IMR-90 (cell line): ENCODE results near the gene COA6. TPM values are rescaled to one million over a fixed set of nuclear protein-coding genes. Genes with fewer than 3 reads are reported as not detected.

Experiments
- ATAC-seq: fragments of 200-7000 bp; cut with Tn5 transposase; 2 replicates; pipeline ENCODE4 v1.9.1; 2020; ENCODE audit warnings: low read depth, mild to moderate bottlenecking, moderate library complexity
- BruUV-seq: library from RNA; stranded (reverse); fragments of 400-500 nt; replicated peaks from 2 replicates; lab custom pipeline; 2021; lab: Mats Ljungman, UMichigan
- CTCF ChIA-PET: fragments of 300-600 bp; formaldehyde crosslinking; extraction: SDS; loops from one replicate; lab custom pipeline; 2021; ENCODE audit warnings: antibody characterized with exemption; lab: Yijun Ruan, JAX
- POLR2A ChIA-PET: fragments of 300-600 bp; sonication (Branson Sonifier 250); formaldehyde crosslinking; loops from one replicate; lab custom pipeline; 2022; ENCODE audit warnings: antibody characterized with exemption; ENCODE audit not compliant: unreplicated experiment; lab: Charles Lee
- DNase-seq: peaks from one replicate; pipeline ENCODE4 v3.0.0; 2013
- H2AFZ ChIP-seq: replicated peaks from 2 replicates; pipeline ENCODE3; 2013; ENCODE audit warnings: low read length, mild to moderate bottlenecking; ENCODE audit not compliant: poor library complexity
- H2AK5ac ChIP-seq: 2 replicates; pipeline ENCODE4 v1.6.1; 2013; ENCODE audit warnings: low read depth, low read length, inconsistent platforms
- H2AK9ac ChIP-seq: replicated peaks from 2 replicates; pipeline ENCODE3; 2013; ENCODE audit warnings: mild to moderate bottlenecking, low read depth, low read length, moderate library complexity; ENCODE audit not compliant: poor library complexity
- H2BK120ac ChIP-seq: 2 replicates; pipeline ENCODE4 v1.6.1; 2013; ENCODE audit warnings: low read depth, low read length, inconsistent platforms
- H2BK15ac ChIP-seq: 3 replicates; pipeline ENCODE4 v1.6.1; 2013; ENCODE audit warnings: low read depth, low read length, inconsistent platforms
- H2BK20ac ChIP-seq: 2 replicates; pipeline ENCODE4 v1.6.1; 2013; ENCODE audit warnings: low read depth, mild to moderate bottlenecking, inconsistent platforms, low read length, moderate library complexity
- H2BK5ac ChIP-seq: 2 replicates; pipeline ENCODE4 v1.6.1; 2013; ENCODE audit warnings: mild to moderate bottlenecking, low read depth, low read length, inconsistent platforms; ENCODE audit not compliant: poor library complexity, severe bottlenecking
- H3K14ac ChIP-seq: replicated peaks from 2 replicates; pipeline ENCODE4 v1.6.1; 2013; ENCODE audit warnings: low read depth, low read length, inconsistent platforms
- H3K18ac ChIP-seq: 2 replicates; pipeline ENCODE4 v1.6.1; 2013; ENCODE audit warnings: low read depth, low read length, control low read depth
- H3K23ac ChIP-seq: 2 replicates; pipeline ENCODE4 v1.6.1; 2013; ENCODE audit warnings: low read depth, low read length, inconsistent platforms
- H3K27ac ChIP-seq: 2 replicates; pipeline ENCODE4 v1.5.1; 2013; ENCODE audit warnings: mild to moderate bottlenecking, control low read depth, low read length; ENCODE audit not compliant: insufficient read depth
- H3K27me3 ChIP-seq: 2 replicates; pipeline ENCODE4 v1.6.1; 2013; ENCODE audit warnings: low read length; ENCODE audit not compliant: control insufficient read depth, insufficient read depth
- H3K36me3 ChIP-seq: 2 replicates; pipeline ENCODE4 v1.6.1; 2013; ENCODE audit warnings: low read length, mixed read lengths; ENCODE audit not compliant: control insufficient read depth, insufficient read depth
- H3K4ac ChIP-seq: 2 replicates; pipeline ENCODE4 v1.6.1; 2013; ENCODE audit warnings: low read depth, low read length, inconsistent platforms
- H3K4me1 ChIP-seq: 2 replicates; pipeline ENCODE4 v1.6.1; 2013; ENCODE audit warnings: low read length, mixed read lengths; ENCODE audit not compliant: control insufficient read depth, insufficient read depth
- H3K4me2 ChIP-seq: 2 replicates; pipeline ENCODE4 v1.6.1; 2013; ENCODE audit warnings: low read depth, mild to moderate bottlenecking, control low read depth, low read length, moderate library complexity
- H3K4me3 ChIP-seq: 2 replicates; pipeline ENCODE4 v1.5.1; 2013; ENCODE audit warnings: low read depth, mild to moderate bottlenecking, control low read depth, low read length, moderate library complexity; ENCODE audit not compliant: insufficient read depth
- H3K56ac ChIP-seq: 2 replicates; pipeline ENCODE4 v1.6.1; 2013; ENCODE audit warnings: low read length, inconsistent platforms; ENCODE audit not compliant: insufficient read depth; ENCODE audit errors: extremely low read depth
- H3K79me1 ChIP-seq, 2 experiments: 2 replicates each; pipeline ENCODE4 v1.6.1; 2013; ENCODE audit warnings: low read length in 2 of 2, inconsistent platforms in 1 of 2, low read depth in 1 of 2
- H3K9ac ChIP-seq: 2 replicates; pipeline ENCODE4 v1.6.1; 2013; ENCODE audit warnings: low read depth, low read length, control low read depth
- H3K9me1 ChIP-seq: 2 replicates; pipeline ENCODE4 v1.6.1; 2013; ENCODE audit warnings: low read length, inconsistent platforms; ENCODE audit not compliant: insufficient read depth
- H3K9me3 ChIP-seq: 2 replicates; pipeline ENCODE4 v1.6.1; 2013; ENCODE audit warnings: low read length; ENCODE audit not compliant: control insufficient read depth, insufficient read depth
- H4K20me1 ChIP-seq: 2 replicates; pipeline ENCODE4 v1.6.1; 2013; ENCODE audit warnings: low read length, inconsistent platforms; ENCODE audit not compliant: insufficient read depth
- H4K5ac ChIP-seq: 2 replicates; pipeline ENCODE4 v1.6.1; 2013; ENCODE audit warnings: mild to moderate bottlenecking, low read depth, low read length, control low read depth
- H4K8ac ChIP-seq, 2 experiments: 2 replicates each; pipeline ENCODE4 v1.6.1; 2013; ENCODE audit warnings: low read depth in 2 of 2, low read length in 2 of 2, control low read depth in 1 of 2, inconsistent platforms in 1 of 2
- H4K91ac ChIP-seq: 2 replicates; pipeline ENCODE4 v1.6.1; 2013; ENCODE audit warnings: low read depth, low read length, inconsistent platforms; ENCODE audit not compliant: insufficient read depth
- BHLHE40 ChIP-seq: fragments of 150-350 bp; IDR thresholded peaks from 2 replicates; pipeline ENCODE4 v1.6.1; 2016; ENCODE audit warnings: mild to moderate bottlenecking, low read depth, low read length
- CEBPB ChIP-seq: IDR thresholded peaks from 2 replicates; pipeline ENCODE4 v1.6.1; 2012; ENCODE audit warnings: low read depth, low read length, improper control_type of control experiment
- CHD1 ChIP-seq: IDR thresholded peaks from 2 replicates; pipeline ENCODE4 v1.6.1; 2012; ENCODE audit warnings: low read depth, low read length, improper control_type of control experiment
- FOS ChIP-seq: fragments of 150-350 bp; IDR thresholded peaks from 2 replicates; pipeline ENCODE4 v1.6.1; 2016; ENCODE audit warnings: low read depth, low read length
- MAFK ChIP-seq: IDR thresholded peaks from 2 replicates; pipeline ENCODE4 v1.6.1; 2012; ENCODE audit warnings: low read depth, low read length, improper control_type of control experiment
- MAZ ChIP-seq: IDR thresholded peaks from 2 replicates; pipeline ENCODE4 v1.6.1; 2012; ENCODE audit warnings: low read depth, mild to moderate bottlenecking, low read length, improper control_type of control experiment, moderate library complexity, borderline replicate concordance
- MXI1 ChIP-seq: IDR thresholded peaks from 2 replicates; pipeline ENCODE4 v1.6.1; 2012; ENCODE audit warnings: low read depth, mild to moderate bottlenecking, low read length, moderate library complexity, borderline replicate concordance
- NFE2L2 ChIP-seq: fragments of 150-350 bp; IDR thresholded peaks from 2 replicates; pipeline ENCODE4 v1.6.1; 2016; ENCODE audit warnings: low read depth, mild to moderate bottlenecking, low read length
- POLR2A ChIP-seq: IDR thresholded peaks from 2 replicates; pipeline ENCODE4 v1.6.1; 2012; ENCODE audit warnings: mild to moderate bottlenecking, low read depth, low read length
- RAD21 ChIP-seq: IDR thresholded peaks from 2 replicates; pipeline ENCODE4 v1.6.1; 2012; ENCODE audit warnings: low read length, improper control_type of control experiment
- RCOR1 ChIP-seq: IDR thresholded peaks from 2 replicates; pipeline ENCODE4 v1.6.1; 2012; ENCODE audit warnings: mild to moderate bottlenecking, low read length, improper control_type of control experiment; ENCODE audit not compliant: insufficient replicate concordance
- RFX5 ChIP-seq: IDR thresholded peaks from 2 replicates; pipeline ENCODE4 v1.8.0; 2012; ENCODE audit warnings: low read depth, mild to moderate bottlenecking, low read length, moderate library complexity
- SMC3 ChIP-seq: fragments of 150-350 bp; IDR thresholded peaks from 2 replicates; pipeline ENCODE4 v1.6.1; 2016; ENCODE audit warnings: low read depth, mild to moderate bottlenecking, antibody characterized with exemption, low read length, moderate library complexity
- dilution Hi-C: fragments of 300-500 bp; cut with HindIII; formaldehyde crosslinking; loops from one replicate; pipeline ENCODE4 v1.14.3; 2018; ENCODE audit warnings: low sequenced_read_pairs; ENCODE audit not compliant: unreplicated experiment
- in situ Hi-C: fragments of 300-500 bp; cut with MboI; formaldehyde crosslinking; loops from 3 replicates; pipeline ENCODE4 v1.14.3; 2019; ENCODE audit warnings: low sequenced_read_pairs, inconsistent platforms, mixed read lengths
- intact Hi-C: fragments of 100-400 bp; cut with micrococcal nuclease; formaldehyde crosslinking; loops from 2 replicates; pipeline ENCODE4 v1.10.0; 2022
- polyA plus RNA-seq, 3 experiments: library from polyadenylated mRNA; depleted of rRNA; stranded (reverse); fragments of >200 nt; gene quantifications; 2 replicates each; pipeline ENCODE4 v1.2.3, GENCODE V29; 2012; ENCODE audit warnings: low replicate concordance in 1 of 3
- total RNA-seq: library from RNA; depleted of rRNA; stranded (reverse); fragments of >200 nt; gene quantifications from 2 replicates; pipeline ENCODE4 v1.2.3, GENCODE V29; 2012
- TF ChIP-seq, protein P1 (sequence below): conservative IDR thresholded peaks from 2 replicates; pipeline ENCODE4 v1.5.1; 2012; ENCODE audit warnings: mild to moderate bottlenecking, low read depth, low read length, improper control_type of control experiment
- TF ChIP-seq, protein P2 (sequence below): fragments of 150-350 bp; IDR thresholded peaks from 2 replicates; pipeline ENCODE4 v1.6.1; 2017; ENCODE audit warnings: mild to moderate bottlenecking, antibody characterized with exemption, low read length, low read depth
- TF ChIP-seq, protein P3 (sequence below): fragments of 150-350 bp; IDR thresholded peaks from 2 replicates; pipeline ENCODE4 v1.6.1; 2016; ENCODE audit warnings: low read depth, mild to moderate bottlenecking, low read length, moderate library complexity, borderline replicate concordance

The COA6 gene
- total and polyA plus RNA-seq, 2 of the 4 experiments (the other 2 are of a cell fraction): 6.8 to 14.3 TPM

DNA sequence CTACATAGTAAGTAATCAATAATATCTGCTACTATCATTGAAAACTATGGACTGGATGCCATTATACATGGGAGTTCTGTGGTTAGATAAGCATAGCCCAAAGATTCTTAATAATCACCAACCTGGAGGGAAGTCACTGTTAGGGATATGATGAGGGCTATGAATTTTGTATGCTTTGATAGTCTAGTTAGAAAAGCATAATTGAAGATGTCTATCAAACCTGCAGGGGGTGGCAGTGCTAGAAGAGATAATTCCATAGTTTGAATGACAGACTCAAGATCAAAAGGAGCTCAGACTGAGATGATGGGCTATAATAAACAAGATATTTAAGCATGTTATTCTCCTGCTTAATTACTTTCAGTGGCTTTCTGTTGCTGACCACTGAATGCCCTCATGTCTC lies 15.4 kb upstream of the COA6 start:
- ATAC-seq (no peak), DNase-seq (no peak)
- dilution Hi-C loops (no loop called here), in situ Hi-C loops (no loop called here), intact Hi-C loops (no loop called here)
- H3K9ac ChIP-seq: no peak overlapping the region
- no peak overlapping the region for H2BK5ac ChIP-seq
- no peak overlapping the region for H2AFZ ChIP-seq
- H2BK15ac ChIP-seq: no peak overlapping the region
- no peak overlapping the region for H3K27ac ChIP-seq
- H2BK120ac ChIP-seq: no peak overlapping the region
- no peaks in the 10 kb centered on the region for H3K9me1 ChIP-seq
- no peak overlapping the region for H3K23ac ChIP-seq
- H3K9me3 ChIP-seq: no peaks in the 10 kb centered on the region
- no peak overlapping the region for H3K18ac ChIP-seq
- no peak overlapping the region for H4K91ac ChIP-seq
- TF ChIP-seq NFE2L2 (no peak), BHLHE40 (no peak), MAZ (no peak), CEBPB (no peak), RFX5 (no peak), MXI1 (no peak), POLR2A (no peak), FOS (no peak), RCOR1 (no peak), MAFK (no peak), SMC3 (no peak), RAD21 (no peak), CHD1 (no peak)
- TF ChIP-seq, protein P1, sequence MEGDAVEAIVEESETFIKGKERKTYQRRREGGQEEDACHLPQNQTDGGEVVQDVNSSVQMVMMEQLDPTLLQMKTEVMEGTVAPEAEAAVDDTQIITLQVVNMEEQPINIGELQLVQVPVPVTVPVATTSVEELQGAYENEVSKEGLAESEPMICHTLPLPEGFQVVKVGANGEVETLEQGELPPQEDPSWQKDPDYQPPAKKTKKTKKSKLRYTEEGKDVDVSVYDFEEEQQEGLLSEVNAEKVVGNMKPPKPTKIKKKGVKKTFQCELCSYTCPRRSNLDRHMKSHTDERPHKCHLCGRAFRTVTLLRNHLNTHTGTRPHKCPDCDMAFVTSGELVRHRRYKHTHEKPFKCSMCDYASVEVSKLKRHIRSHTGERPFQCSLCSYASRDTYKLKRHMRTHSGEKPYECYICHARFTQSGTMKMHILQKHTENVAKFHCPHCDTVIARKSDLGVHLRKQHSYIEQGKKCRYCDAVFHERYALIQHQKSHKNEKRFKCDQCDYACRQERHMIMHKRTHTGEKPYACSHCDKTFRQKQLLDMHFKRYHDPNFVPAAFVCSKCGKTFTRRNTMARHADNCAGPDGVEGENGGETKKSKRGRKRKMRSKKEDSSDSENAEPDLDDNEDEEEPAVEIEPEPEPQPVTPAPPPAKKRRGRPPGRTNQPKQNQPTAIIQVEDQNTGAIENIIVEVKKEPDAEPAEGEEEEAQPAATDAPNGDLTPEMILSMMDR: no peak
- TF ChIP-seq, protein P2, sequence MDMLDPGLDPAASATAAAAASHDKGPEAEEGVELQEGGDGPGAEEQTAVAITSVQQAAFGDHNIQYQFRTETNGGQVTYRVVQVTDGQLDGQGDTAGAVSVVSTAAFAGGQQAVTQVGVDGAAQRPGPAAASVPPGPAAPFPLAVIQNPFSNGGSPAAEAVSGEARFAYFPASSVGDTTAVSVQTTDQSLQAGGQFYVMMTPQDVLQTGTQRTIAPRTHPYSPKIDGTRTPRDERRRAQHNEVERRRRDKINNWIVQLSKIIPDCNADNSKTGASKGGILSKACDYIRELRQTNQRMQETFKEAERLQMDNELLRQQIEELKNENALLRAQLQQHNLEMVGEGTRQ: no peak
- TF ChIP-seq, protein P3, sequence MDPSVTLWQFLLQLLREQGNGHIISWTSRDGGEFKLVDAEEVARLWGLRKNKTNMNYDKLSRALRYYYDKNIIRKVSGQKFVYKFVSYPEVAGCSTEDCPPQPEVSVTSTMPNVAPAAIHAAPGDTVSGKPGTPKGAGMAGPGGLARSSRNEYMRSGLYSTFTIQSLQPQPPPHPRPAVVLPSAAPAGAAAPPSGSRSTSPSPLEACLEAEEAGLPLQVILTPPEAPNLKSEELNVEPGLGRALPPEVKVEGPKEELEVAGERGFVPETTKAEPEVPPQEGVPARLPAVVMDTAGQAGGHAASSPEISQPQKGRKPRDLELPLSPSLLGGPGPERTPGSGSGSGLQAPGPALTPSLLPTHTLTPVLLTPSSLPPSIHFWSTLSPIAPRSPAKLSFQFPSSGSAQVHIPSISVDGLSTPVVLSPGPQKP: no peak
- H4K20me1 ChIP-seq: no peaks in the 10 kb centered on the region
- no peak overlapping the region for H3K56ac ChIP-seq
- no peaks in the 10 kb centered on the region for H3K36me3 ChIP-seq
- ChIA-PET POLR2A (no interaction called here), CTCF (no interaction called here)
- no peak overlapping the region for H4K8ac ChIP-seq
- H3K14ac ChIP-seq: no peak overlapping the region
- no peak overlapping the region for H2AK9ac ChIP-seq
- no peaks in the 10 kb centered on the region for H3K79me1 ChIP-seq
- no TSS peak for BruUV-seq
- no peak overlapping the region for H3K4me2 ChIP-seq
- H4K5ac ChIP-seq: no peak overlapping the region
- H2BK20ac ChIP-seq: no peak overlapping the region
- H2AK5ac ChIP-seq: no peak overlapping the region
- no peaks in the 10 kb centered on the region for H3K4me1 ChIP-seq
- no peak overlapping the region for H3K4me3 ChIP-seq
- 0 out of 2 replicates have a peak, but pooled peaks cover 2% of the 10 kb centered on the region for H3K27me3 ChIP-seq
- no peak overlapping the region for H3K4ac ChIP-seq
